Spinal cord (tissue), 10 donors: ENCODE data around the gene CDC42BPA. TPM values are rescaled to one million over a fixed set of nuclear protein-coding genes. Genes with fewer than 3 reads are reported as not detected.

Source experiments
- DNase-seq, 6 donors: peaks; one replicate each; pipeline versions ENCODE4 v3.0.0 to v3.0.0-alpha.2; 2013 to 2015; ENCODE audit warnings: low spot score in 6 of 6, low read depth in 4 of 6
- H3K27ac ChIP-seq: one replicate; pipeline ENCODE4 v1.5.1; 2013; ENCODE audit warnings: low read depth, low read length, control low read depth
- H3K27me3 ChIP-seq: one replicate; pipeline ENCODE4 v1.6.1; 2013; ENCODE audit warnings: low read length; ENCODE audit not compliant: control insufficient read depth, insufficient read depth
- H3K36me3 ChIP-seq: one replicate; pipeline ENCODE4 v1.6.1; 2013; ENCODE audit warnings: low read length; ENCODE audit not compliant: control insufficient read depth, insufficient read depth
- H3K4me1 ChIP-seq: one replicate; pipeline ENCODE4 v1.6.1; 2013; ENCODE audit warnings: low read length; ENCODE audit not compliant: control insufficient read depth, insufficient read depth
- H3K4me3 ChIP-seq: one replicate; pipeline ENCODE4 v1.5.1; 2013; ENCODE audit warnings: low read depth, low read length, control low read depth
- H3K9me3 ChIP-seq: one replicate; pipeline ENCODE4 v1.6.1; 2013; ENCODE audit warnings: low read length; ENCODE audit not compliant: control insufficient read depth, insufficient read depth
- WGBS: methylation state at CpG from one replicate; pipeline ENCODE4 v1.1.5; 2013; ENCODE audit warnings: missing lambda C conversion rate; ENCODE audit not compliant: insufficient coverage; 5-methylcytosine and 5-hydroxymethylcytosine counted together
- polyA plus RNA-seq, 2 donors: library from polyadenylated mRNA; unstranded; fragments of 120-200 nt; gene quantifications; one replicate each; pipeline ENCODE4 v1.2.1, GENCODE V29; 2013; ENCODE audit not compliant: insufficient read length in 2 of 2
- small RNA-seq: library from RNA; depleted of rRNA; stranded (forward); fragments of <200 nt; gene quantifications from one replicate; pipeline ENCODE3, GENCODE V24; 2014; ENCODE audit warnings: low replicate concordance
- total RNA-seq, 2 donors: library from RNA; depleted of rRNA in 1 of 2; stranded (reverse); fragments of 120-200 nt in 1 of 2; fragments of >200 nt in 1 of 2; gene quantifications; one replicate each; pipeline versions ENCODE4 v1.2.3 to v1.2.4, GENCODE V29; 2013 to 2014
- donor health status: healthy.

The CDC42BPA gene
- total and polyA plus RNA-seq, 4 donors: 44.5 to 129 (median 55.0) TPM

- WGBS: 50% methylated on average over 2 of the region's 3 CpGs
- H3K27me3 ChIP-seq: no peaks in the 10 kb centered on the region
- DNase-seq: no peak
- no peaks in the 10 kb centered on the region for H3K36me3 ChIP-seq
- H3K4me3 ChIP-seq: no peak overlapping the region
- H3K4me1 ChIP-seq: peaks cover 30% of the 10 kb centered on the region
- no peak overlapping the region for H3K27ac ChIP-seq
- H3K9me3 ChIP-seq: no peaks in the 10 kb centered on the region
Measured at GRCh38 chr1:226942392-226942791, 375.9 kb downstream of the CDC42BPA start.

- no CpG with 5 or more reads among the region's 6 CpGs for WGBS
- H3K27me3 ChIP-seq: no peaks in the 10 kb centered on the region
- peaks cover 27% of the 10 kb centered on the region for H3K4me1 ChIP-seq
- no peaks in the 10 kb centered on the region for H3K36me3 ChIP-seq
- no peaks in the 10 kb centered on the region for H3K9me3 ChIP-seq
- H3K27ac ChIP-seq: no peak overlapping the region
- H3K4me3 ChIP-seq: peak overlapping the region; percentile 53
- no peak for DNase-seq
Measured at GRCh38 chr1:226940806-226941067, 377.6 kb downstream of the CDC42BPA start.

- WGBS: under 1% methylated on average over 72 of the region's 73 CpGs
Measured at GRCh38 chr1:226940029-226940805, 378.1 kb downstream of the CDC42BPA start, which contains the start of gene COQ8A. Gene COQ8A, plus strand, starts transcription at chr1:226940294. Its CDS starts 21,092 bp downstream, at chr1:226961386.

More at GRCh38 chr1:226940029-226940805, 378.1 kb downstream of the CDC42BPA start, which contains the start of gene COQ8A:
- Histone ChIP-seq H3K36me3 (no peaks in the 10 kb centered on the region), H3K27ac (peak within 1 kb of the TSS; percentile 98), H3K27me3 (no peaks in the 10 kb centered on the region), H3K9me3 (no peaks in the 10 kb centered on the region), H3K4me1 (peaks cover 22% of the 10 kb centered on the region), H3K4me3 (peak within 1 kb of the TSS; percentile 78)
- peak; percentile 94 to 100 (median 98) for DNase-seq

Small RNAs within 50 kb of the gene (small RNA-seq; reads per million reads assigned to genes)
- not detected for gene AL353689.1

Other genes starting within 250 kb of the CDC42BPA start
- 10 to 100 TPM; 26.3 to 55.2 TPM for gene ZNF678, start 245.1 kb upstream of the CDC42BPA start, total RNA-seq
- 10 to 100 TPM in 1 of 2 donors, 1 to 10 TPM in 1; 9.5 to 18.8 TPM for gene ZNF678, start 245.1 kb upstream of the CDC42BPA start, polyA plus RNA-seq